Activated naive CD8-positive, alpha-beta T cell treated with anti-CD3 and anti-CD28 coated beads for 36 hours (primary cell): ENCODE results near the gene TXLNG. TPM values are rescaled to one million over a fixed set of nuclear protein-coding genes. Genes with fewer than 3 reads are reported as not detected.
"Not testable (repeated sequence)": the region's sequence is repeated elsewhere in the genome, so short reads cannot be mapped to it uniquely, and the experiment has no call there.

Experiments
- DNase-seq: peaks from one replicate; pipeline ENCODE4 v3.0.0; 2021
- H3K27ac Mint-ChIP-seq: one replicate; pipeline ENCODE4 v1.8.0; 2022; ENCODE audit warnings: mild to moderate bottlenecking, moderate library complexity, mixed read lengths
- H3K27me3 Mint-ChIP-seq: one replicate; pipeline ENCODE4 v1.8.0; 2022; ENCODE audit warnings: mild to moderate bottlenecking, mixed read lengths
- H3K36me3 Mint-ChIP-seq: one replicate; pipeline ENCODE4 v1.8.0; 2021; ENCODE audit warnings: mild to moderate bottlenecking, mixed read lengths
- H3K4me1 Mint-ChIP-seq: one replicate; pipeline ENCODE4 v1.8.0; 2021; ENCODE audit warnings: mixed read lengths
- H3K4me3 Mint-ChIP-seq: one replicate; pipeline ENCODE4 v1.8.0; 2022; ENCODE audit warnings: mild to moderate bottlenecking, moderate library complexity, mixed read lengths
- H3K9me3 Mint-ChIP-seq: one replicate; pipeline ENCODE4 v1.8.0; 2022; ENCODE audit warnings: mixed read lengths
- total RNA-seq, 2 experiments: library from RNA; stranded (reverse); gene quantifications; one replicate each; pipeline ENCODE4 v1.2.3, GENCODE V29; 2021

TXLNG gene
- total RNA-seq, 2 experiments from 2014 or later = 27.5 to 28.1 TPM

DNA sequence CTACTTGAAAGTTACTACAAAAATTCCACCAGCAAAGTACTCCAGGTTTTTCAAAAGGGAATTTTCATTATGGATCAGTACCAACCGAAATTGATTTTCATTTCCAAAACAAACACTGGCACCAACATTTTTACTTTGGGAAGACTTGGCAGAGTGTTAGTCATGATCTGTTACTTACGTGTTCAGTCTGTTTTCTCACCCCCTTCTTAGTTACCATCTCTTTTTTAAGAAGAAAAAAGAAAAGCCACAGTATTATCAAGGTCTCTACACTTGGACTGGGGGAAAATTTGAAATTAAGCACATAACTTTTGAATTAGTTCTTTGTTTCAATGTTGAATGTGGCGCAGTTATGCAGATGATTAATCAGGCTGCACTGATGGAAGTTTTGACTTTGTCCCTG lies 56.4 kb downstream of the TXLNG start:
- H3K4me3 Mint-ChIP-seq = no peak overlapping the region
- H3K27ac Mint-ChIP-seq = peak overlapping the region; percentile 25
- DNase-seq = no peak

DNA sequence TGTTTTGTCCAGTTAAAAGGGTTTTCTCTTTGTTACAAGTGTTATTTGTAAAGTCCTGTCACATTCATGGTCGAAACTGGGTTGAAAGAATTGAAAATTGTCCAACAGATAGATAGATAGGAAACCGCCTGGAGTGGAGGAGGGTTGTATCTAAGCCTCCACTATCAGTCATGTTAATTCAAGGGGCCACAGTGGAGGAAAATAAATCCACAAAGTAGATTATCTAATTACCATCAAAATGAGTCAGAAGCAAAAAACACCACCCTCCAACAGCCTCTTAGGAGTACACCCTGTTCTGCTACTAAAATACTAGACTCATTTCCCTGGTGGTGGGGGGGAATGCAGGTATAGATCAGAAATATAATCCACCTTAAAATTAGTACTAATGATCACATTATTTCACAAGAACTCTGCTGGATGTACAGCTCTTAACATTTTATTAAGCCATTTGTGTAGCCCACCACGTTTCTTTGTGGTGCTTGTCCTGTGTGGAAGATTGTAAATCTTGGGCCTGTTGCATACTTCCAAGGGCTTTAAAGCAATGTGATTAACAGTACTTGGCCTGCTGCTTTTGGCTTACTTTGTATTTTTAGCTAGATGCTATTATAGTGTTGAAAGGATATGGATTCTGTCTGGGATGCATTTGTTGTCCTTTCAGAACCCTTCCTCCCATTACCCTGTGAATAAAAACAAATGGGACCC lies 57.1 kb downstream of the TXLNG start:
- peak overlapping the region; percentile 25 for H3K27ac Mint-ChIP-seq
- peaks cover 4% of the 10 kb centered on the region for H3K36me3 Mint-ChIP-seq
- DNase-seq = no peak
- H3K9me3 Mint-ChIP-seq = no peaks in the 10 kb centered on the region
- H3K4me3 Mint-ChIP-seq = no peak overlapping the region
- peaks cover 5% of the 10 kb centered on the region for H3K4me1 Mint-ChIP-seq
- no peaks in the 10 kb centered on the region for H3K27me3 Mint-ChIP-seq

More for the DNA sequence above, 56.4 kb downstream of the TXLNG start:
- no peaks in the 10 kb centered on the region for H3K27me3 Mint-ChIP-seq
- peaks cover 4% of the 10 kb centered on the region for H3K4me1 Mint-ChIP-seq
- no peaks in the 10 kb centered on the region for H3K9me3 Mint-ChIP-seq
- H3K36me3 Mint-ChIP-seq = peaks cover 4% of the 10 kb centered on the region

DNA sequence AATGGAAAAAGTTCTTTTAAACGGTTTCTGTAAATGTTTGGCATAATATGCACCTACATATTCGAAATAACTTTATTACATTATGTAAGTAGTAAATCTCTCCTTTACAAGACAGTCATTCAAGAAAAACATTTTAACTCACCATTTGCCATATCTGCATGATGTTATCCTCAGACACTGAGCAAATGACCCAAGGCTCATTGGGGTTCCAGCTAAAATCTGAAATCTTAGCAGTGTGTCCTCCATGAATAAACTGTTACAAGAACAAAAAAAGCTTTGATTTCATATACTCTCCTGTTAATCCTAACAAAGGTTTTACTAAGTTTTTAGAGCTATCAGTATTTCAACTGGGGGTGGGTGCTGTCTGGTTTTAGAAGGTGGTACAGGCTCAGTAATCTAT lies 59.4 kb downstream of the TXLNG start:
- peaks cover 6% of the 10 kb centered on the region for H3K36me3 Mint-ChIP-seq
- peaks cover 6% of the 10 kb centered on the region for H3K4me1 Mint-ChIP-seq
- no peak for DNase-seq
- H3K27me3 Mint-ChIP-seq = no peaks in the 10 kb centered on the region
- H3K4me3 Mint-ChIP-seq = no peak overlapping the region
- no peak overlapping the region for H3K27ac Mint-ChIP-seq
- no peaks in the 10 kb centered on the region for H3K9me3 Mint-ChIP-seq

DNA sequence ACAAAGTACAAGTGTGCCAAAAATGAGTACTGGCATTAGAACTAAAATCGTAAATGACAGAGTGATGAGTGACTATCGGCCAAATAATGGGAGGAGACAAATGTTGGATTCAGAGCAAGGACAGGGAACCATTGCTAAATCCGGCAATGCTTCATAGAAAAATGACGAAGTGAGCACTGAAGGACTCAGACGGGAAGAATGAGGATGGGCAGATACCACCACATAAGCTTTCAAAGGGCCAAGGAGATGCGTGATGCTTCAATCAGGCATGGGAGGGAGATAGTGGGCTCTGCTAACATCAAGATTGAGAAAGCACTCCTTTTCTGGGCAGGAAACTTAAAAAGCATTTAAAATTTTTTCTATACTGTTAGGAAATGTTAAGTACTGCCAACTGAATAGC lies 62.3 kb downstream of the TXLNG start:
- Mint-ChIP-seq H3K36me3 (peaks cover 14% of the 10 kb centered on the region), H3K9me3 (no peaks in the 10 kb centered on the region), H3K27me3 (no peaks in the 10 kb centered on the region), H3K4me3 (no peak overlapping the region), H3K27ac (peak overlapping the region; percentile 67), H3K4me1 (peaks cover 12% of the 10 kb centered on the region)
- DNase-seq = no peak

DNA sequence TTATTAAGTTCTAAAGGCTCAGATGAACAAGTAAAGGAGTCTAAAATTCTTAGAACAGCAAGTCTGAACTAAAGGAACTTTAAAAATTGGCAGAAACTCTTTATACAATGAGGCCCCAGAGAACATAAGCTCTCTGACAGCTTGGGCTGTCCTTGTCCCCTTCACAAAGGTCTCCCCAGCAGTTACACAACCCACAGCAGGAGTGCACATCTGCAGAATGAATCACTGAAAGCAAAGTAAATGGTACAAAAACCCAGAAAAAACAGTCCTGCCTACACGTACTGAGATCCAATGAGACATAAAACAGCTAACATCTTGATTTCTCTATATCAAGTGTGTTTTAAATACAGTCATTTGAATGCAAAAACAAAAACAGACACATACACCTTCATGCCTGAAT lies 65.2 kb downstream of the TXLNG start:
- Mint-ChIP-seq H3K4me3 (no peak overlapping the region), H3K9me3 (peaks cover 2% of the 10 kb centered on the region), H3K27ac (no peak overlapping the region), H3K27me3 (no peaks in the 10 kb centered on the region), H3K4me1 (peaks cover 18% of the 10 kb centered on the region), H3K36me3 (peaks cover 26% of the 10 kb centered on the region)
- no peak for DNase-seq

DNA sequence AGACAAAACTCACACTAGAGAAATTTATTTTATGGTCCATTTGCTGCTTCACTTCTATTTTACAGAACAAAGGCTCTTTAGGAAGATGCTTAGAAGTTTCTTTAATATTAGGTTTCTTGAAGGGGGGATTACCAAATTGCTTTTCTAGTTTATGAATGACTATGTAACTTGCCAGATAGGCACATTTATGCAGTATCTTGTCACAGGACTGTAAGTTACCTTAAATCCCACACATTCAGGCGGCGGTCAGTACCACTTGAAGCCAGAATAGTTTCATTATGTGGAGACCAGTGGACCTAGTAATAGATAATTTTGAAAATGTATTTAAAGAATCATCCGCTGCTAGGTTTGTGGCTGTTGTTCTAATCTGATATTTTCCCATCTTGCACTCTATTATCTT lies 65.6 kb downstream of the TXLNG start:
- Mint-ChIP-seq H3K27me3 (no peaks in the 10 kb centered on the region), H3K4me3 (no peak overlapping the region), H3K36me3 (peaks cover 30% of the 10 kb centered on the region), H3K27ac (no peak overlapping the region), H3K9me3 (peaks cover 2% of the 10 kb centered on the region), H3K4me1 (peaks cover 22% of the 10 kb centered on the region)
- no peak for DNase-seq

DNA sequence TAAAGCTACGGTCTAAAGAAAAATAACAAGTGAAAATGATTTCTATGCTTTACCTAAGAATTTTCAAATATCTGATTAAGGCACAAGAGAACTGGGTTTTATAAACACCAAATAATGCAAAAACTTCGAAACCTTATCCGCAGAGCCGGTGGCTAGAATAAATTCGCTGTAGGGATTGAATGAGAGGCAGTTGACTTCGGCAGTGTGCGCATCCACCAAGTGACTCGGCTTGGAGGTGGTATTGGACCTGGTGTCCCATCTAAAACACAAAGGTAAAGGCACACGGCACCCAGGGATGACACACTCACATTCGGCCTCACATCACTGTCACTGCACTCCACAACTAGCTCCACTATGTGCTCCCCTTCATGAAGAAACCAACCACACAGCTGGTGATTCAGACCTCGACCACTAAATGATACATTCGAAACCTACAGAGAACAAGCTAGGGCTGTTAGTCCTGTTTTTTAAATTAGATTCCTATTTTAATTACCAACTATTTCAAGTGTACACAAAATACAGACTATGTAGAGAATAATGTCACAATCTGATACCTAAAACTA lies 66.4 kb downstream of the TXLNG start:
- H3K4me1 Mint-ChIP-seq = peaks cover 27% of the 10 kb centered on the region
- no peak overlapping the region for H3K27ac Mint-ChIP-seq
- no peak for DNase-seq
- H3K36me3 Mint-ChIP-seq = peaks cover 37% of the 10 kb centered on the region
- H3K9me3 Mint-ChIP-seq = peaks cover 2% of the 10 kb centered on the region
- H3K4me3 Mint-ChIP-seq = no peak overlapping the region
- H3K27me3 Mint-ChIP-seq = no peaks in the 10 kb centered on the region

DNA sequence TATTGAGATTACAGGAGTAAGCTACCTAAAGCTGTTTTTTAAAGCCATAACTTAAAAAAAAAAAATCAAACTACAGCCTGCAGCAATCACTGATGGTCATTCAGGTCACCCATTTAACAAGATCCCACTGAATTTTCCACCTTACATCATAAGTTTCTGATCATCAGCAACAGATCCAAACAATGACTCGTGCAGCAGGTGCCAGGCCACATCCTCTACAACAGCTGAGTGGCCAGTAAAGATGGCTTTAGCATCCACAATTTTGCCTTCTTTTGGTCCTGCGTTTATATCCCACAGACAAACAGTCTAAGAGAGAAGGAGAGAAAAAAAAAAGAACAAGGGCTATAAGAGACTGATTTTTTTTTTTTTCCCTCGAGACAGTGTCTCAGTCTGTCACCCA lies 67.3 kb downstream of the TXLNG start:
- no peak overlapping the region for H3K4me3 Mint-ChIP-seq
- H3K9me3 Mint-ChIP-seq = peaks cover 2% of the 10 kb centered on the region
- DNase-seq = no peak
- H3K27ac Mint-ChIP-seq = peak overlapping the region; percentile 45
- no peaks in the 10 kb centered on the region for H3K27me3 Mint-ChIP-seq
- H3K36me3 Mint-ChIP-seq = peaks cover 36% of the 10 kb centered on the region
- peaks cover 24% of the 10 kb centered on the region for H3K4me1 Mint-ChIP-seq

DNA sequence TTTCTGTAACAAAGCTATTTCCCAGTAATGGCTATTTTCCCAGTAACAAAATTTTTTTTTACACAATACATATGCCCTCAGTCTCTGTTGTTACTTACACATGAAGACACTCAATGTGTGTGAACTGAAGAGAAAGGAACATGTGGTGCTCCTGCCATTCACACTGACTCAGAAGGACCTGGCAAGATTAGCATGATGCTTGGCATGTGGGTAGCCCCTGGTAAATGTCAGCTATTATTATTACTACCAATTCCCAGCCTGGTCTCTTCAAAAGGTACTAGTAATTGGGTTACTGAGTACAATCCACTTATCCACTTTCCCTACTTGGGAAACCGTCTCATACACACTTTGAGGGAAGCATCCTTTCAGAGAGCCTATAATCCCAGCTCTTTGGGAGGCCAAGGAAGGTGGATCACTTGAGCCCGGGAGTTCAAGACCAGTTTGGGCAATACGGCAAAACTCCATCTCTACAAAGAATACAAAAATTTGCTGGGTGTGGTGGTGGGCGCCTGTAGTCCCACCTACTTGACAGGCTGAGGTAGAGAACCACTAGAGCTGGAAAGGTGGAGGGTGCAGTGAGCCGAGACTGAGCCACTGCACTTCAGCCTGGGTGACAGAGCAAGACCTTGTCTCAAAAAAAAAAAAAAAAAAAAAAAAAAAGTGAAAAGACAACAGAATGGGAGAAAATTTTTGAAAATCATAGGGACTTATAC lies 69.3 kb downstream of the TXLNG start:
- no peaks in the 10 kb centered on the region for H3K27me3 Mint-ChIP-seq
- H3K4me1 Mint-ChIP-seq = peaks cover 31% of the 10 kb centered on the region
- H3K4me3 Mint-ChIP-seq = no peak overlapping the region
- no peak for DNase-seq
- H3K9me3 Mint-ChIP-seq = peaks cover 2% of the 10 kb centered on the region
- peaks cover 47% of the 10 kb centered on the region for H3K36me3 Mint-ChIP-seq
- H3K27ac Mint-ChIP-seq = peak overlapping the region; percentile 81

DNA sequence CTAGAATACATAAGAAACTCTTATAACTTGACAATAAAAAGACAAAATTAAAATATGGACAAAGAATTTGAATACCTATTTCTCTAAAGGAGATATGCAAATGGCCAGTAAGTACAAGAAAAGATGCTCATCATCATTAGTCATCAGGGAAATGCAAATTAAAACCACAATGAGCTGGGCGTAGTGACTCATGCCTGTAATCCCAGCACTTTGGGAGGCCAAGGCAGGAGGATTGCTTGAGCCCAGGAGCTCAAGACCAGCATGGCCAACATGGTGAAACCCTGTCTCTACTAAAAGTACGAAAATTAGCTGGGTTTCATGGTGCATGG lies 69.8 kb downstream of the TXLNG start:
- not testable (repeated sequence) for H3K4me3 Mint-ChIP-seq, H3K9me3 Mint-ChIP-seq, H3K27me3 Mint-ChIP-seq
- H3K4me1 Mint-ChIP-seq = peaks cover 31% of the 10 kb centered on the region
- H3K36me3 Mint-ChIP-seq = peaks cover 47% of the 10 kb centered on the region
- peak; percentile 29 for DNase-seq
- H3K27ac Mint-ChIP-seq = peak overlapping the region; percentile 79

DNA sequence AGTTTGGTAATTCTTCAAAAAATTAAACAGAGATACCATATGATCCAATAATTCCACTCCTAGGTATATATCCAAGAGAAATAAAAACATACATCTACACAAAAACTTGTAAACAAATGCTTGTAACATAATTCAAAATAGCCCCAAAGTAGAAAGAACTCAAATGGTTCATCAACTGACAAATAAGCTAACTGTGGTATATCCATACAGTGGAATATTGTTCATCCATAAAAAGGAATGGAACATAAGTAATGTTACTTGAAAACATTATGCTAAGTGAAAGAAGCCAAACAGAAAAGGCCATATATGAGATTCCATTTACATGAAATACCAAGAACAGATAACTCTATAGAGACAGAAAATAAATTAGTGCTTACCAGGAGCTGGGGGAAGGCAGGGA lies 70.5 kb downstream of the TXLNG start:
- no peak for DNase-seq
- Mint-ChIP-seq H3K36me3 (peaks cover 47% of the 10 kb centered on the region), H3K4me3 (no peak overlapping the region), H3K27ac (no peak overlapping the region), H3K4me1 (peaks cover 28% of the 10 kb centered on the region), H3K27me3 (no peaks in the 10 kb centered on the region), H3K9me3 (peaks cover 2% of the 10 kb centered on the region)

DNA sequence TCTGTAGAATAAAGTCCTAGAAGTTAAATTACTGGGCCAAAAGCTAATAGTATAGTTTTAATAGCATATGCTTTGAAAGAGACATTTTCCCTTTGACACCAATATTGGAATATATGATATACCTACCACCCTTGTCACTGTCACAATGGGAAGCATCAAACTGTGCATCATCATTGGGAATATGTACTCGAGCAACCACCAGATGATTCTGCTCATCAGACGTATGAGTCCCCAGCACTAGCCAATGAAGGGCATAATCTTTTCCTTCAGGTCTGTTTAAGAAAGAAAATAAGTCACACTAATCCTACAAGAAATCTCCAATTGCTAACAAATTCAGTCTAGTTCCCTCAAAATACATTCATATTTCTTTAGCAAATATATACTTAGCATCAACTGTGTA lies 76.6 kb downstream of the TXLNG start:
- H3K9me3 Mint-ChIP-seq = no peaks in the 10 kb centered on the region
- H3K36me3 Mint-ChIP-seq = peaks cover 18% of the 10 kb centered on the region
- H3K27ac Mint-ChIP-seq = no peak overlapping the region
- peaks cover 15% of the 10 kb centered on the region for H3K4me1 Mint-ChIP-seq
- H3K27me3 Mint-ChIP-seq = no peaks in the 10 kb centered on the region
- no peak overlapping the region for H3K4me3 Mint-ChIP-seq
- no peak for DNase-seq

DNA sequence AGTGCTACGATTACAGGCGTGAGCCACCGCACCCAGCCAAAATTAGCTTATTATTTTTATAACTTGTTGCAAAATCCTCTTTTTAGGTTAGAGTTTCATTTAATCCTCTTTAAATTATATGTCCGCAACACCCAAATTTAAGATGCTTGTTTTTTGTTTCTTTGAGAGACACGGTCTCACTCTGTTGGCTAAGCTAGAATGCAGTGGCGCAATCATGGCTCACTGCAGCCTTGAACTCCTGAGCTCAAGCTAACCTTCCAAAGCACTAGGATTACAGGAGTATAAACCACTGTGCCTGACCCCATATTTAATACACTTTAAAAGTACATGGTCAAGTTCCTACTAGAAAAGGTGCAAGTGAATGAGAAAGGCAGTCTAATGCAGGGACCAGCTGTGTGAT lies 81.7 kb downstream of the TXLNG start:
- DNase-seq = no peak
- Mint-ChIP-seq H3K36me3 (peaks cover 20% of the 10 kb centered on the region), H3K9me3 (no peaks in the 10 kb centered on the region), H3K27ac (no peak overlapping the region), H3K27me3 (no peaks in the 10 kb centered on the region), H3K4me3 (peak overlapping the region; percentile 94), H3K4me1 (peaks cover 20% of the 10 kb centered on the region)

DNA sequence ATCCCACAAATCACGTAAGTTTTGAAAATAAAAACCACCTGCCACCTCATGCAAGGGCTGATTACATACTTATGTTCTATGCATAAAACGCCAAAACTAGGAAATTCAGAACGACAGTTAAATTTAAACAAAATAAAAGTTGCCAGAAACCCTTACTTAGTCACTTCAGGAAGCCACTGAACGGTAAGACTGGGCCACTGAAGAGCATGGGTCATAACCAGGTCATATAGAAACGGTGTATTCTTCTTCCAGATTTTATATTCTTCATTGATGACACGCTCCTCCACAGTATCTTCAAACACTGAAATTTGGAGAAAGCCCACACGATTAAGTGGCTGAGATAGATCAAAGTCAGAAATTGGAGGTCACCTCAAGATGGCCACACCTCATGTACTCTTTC lies 82.7 kb downstream of the TXLNG start:
- Mint-ChIP-seq H3K27ac (peak overlapping the region; percentile 93), H3K9me3 (no peaks in the 10 kb centered on the region), H3K4me1 (peaks cover 20% of the 10 kb centered on the region), H3K36me3 (peaks cover 18% of the 10 kb centered on the region), H3K4me3 (peak overlapping the region; percentile 94), H3K27me3 (no peaks in the 10 kb centered on the region)
- no peak for DNase-seq

DNA sequence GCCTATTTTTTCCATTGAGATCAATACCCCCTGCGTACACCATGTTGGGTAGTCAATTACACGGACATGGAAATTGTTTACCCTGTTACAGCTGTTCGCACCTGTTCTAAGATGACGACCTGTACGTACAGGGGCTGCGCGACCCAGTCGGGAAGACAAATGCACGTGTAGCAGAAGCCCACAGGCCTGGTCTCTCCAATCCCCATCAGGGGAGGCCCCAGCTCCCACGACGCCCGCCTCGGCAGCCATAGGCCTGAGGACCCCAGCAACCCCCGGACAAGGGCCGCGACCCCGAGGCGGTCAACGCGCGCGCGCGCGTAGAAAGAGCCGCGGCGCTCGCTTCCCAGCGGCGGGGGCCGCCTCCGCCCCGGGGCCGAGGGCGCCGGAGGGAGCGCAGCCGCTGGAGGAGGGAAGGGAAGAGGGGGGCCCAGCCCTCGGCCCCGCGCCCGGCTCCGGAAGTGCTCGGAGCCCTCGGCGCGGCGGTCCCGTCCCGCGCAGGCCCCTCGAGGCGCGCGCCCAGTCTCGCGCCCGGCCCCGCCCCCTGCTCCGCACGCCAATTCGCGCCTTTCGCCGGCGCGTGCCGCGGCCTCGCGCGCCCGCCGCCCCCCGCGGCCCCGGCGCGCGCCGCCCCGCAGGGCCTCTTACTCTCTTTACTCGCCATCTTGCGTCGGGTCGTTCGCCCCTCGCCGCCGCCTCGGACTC lies 83.3 kb downstream of the TXLNG start:
- Mint-ChIP-seq H3K9me3 (no peaks in the 10 kb centered on the region), H3K4me3 (peak overlapping the region; percentile 95), H3K27ac (peak overlapping the region; percentile 99), H3K4me1 (peaks cover 18% of the 10 kb centered on the region), H3K36me3 (peaks cover 18% of the 10 kb centered on the region), H3K27me3 (no peaks in the 10 kb centered on the region)
- peak; percentile 74 for DNase-seq
